ENCODE results near the gene SLC16A3. TPM values are rescaled to one million over a fixed set of nuclear protein-coding genes. Genes with fewer than 3 reads are reported as not detected.

Gene SLC16A3
- total and polyA plus RNA-seq, 2 of the 8 experiments (the other 6 are each of a cell fraction or from before 2014, with no cell fraction given): 3.8 to 8.7 TPM

DNA sequence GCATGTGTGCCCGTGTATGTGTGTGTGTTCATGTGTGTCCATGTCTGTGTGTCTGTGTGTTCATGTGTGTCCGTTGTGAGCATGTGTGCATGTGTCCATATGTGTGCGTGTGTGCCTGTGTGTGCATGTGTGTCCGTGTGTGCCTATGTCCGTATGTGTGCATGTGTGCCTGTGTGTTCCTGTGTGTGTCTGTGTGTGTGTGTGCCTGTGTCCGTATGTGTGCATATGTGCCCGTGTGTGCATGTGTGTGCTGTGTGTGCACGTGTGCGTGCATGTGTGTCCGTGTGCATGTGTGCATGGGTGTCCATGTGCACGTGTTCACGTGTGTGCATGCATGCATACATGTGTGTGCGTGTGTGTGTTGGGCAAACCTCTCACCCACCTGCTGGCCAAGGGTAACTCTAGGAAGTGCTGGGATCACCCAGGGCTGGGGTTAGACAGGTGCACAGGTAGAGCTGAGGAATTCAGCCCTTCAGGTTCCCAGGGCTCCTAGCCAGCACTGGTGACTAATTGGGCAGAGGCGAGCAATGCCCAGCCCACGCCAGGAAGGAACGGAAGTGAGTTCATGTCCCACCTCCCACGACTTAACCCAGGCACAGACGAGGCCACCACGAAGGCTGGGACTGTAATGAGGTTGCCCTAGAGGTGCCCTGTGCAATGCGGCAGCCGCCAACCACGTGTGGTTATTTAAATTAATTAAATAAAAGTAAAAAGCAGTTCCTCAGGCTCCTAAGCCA, 52.8 kb downstream of the SLC16A3 start:
- CTCF ChIA-PET (ENCODE audit: partially characterized antibody): interaction anchor here (1.1 to 1.6 kb wide), 2 partner anchors 15 to 32 kb away, joined by 3 to 5 read pairs; no protein-coding TSS in a partner anchor
- Histone ChIP-seq H4K5ac (ENCODE audit: insufficient read length, low read depth, low read length) (no peak overlapping the region), H2BK5ac (ENCODE audit: low read depth, low read length) (peak overlapping the region; percentile 21), H2AFZ (ENCODE audit: low read length) (no peak overlapping the region), H3K23ac (ENCODE audit: insufficient read length) (peak overlapping the region; percentile 19), H3K56ac (replicated peaks; ENCODE audit: insufficient read length, low read depth, low read length) (no peak overlapping the region), H4K91ac (replicated peaks; ENCODE audit: insufficient read length, low read length) (peak overlapping the region; percentile 95), H3K14ac (ENCODE audit: insufficient read length) (peak overlapping the region; percentile 74), H2BK120ac (replicated peaks; ENCODE audit: low read depth, low read length) (no peak overlapping the region), H3K4me3 (ENCODE audit: extremely low read depth in 1 of 4, insufficient read depth in 2 of 4, low read depth in 3 of 4, low read length in 4 of 4) (no peak overlapping the region), H3K23me2 (ENCODE audit: low read depth, low read length) (no peaks in the 10 kb centered on the region), H3K4me1 (replicated peaks in 1 of 4; ENCODE audit: control insufficient read depth in 3 of 4, insufficient read depth in 4 of 4, low read length in 3 of 4) (peaks cover 0 to 10% (median 5%) of the 10 kb centered on the region in 4 experiments; a peak in 5 of 7 replicates), H3K9me3 (ENCODE audit: insufficient read depth in 2 of 2, low read depth in 1 of 2, low read length in 1 of 2) (no peaks in the 10 kb centered on the region), H4K8ac (ENCODE audit: extremely low read depth, insufficient read depth, low read length) (peak overlapping the region; percentile 74; the same call in 1 of the 2 replicates), H3K27me3 (replicated peaks in 1 of 4; ENCODE audit: control insufficient read depth in 3 of 4, extremely low read depth in 1 of 4, insufficient read depth in 3 of 4, low read length in 3 of 4) (no peaks in the 10 kb centered on the region; a peak in 1 of 7 replicates), H2AK5ac (ENCODE audit: low read depth, low read length) (peak overlapping the region; percentile 75; the same call in 1 of the 2 replicates), H3K4ac (replicated peaks; ENCODE audit: insufficient read length, low read depth, low read length) (peak overlapping the region; percentile 98), H2BK15ac (ENCODE audit: low read length) (peak overlapping the region; percentile 50; the same call in 1 of the 2 replicates), H3K18ac (ENCODE audit: extremely low read depth, low read length) (0 out of 2 replicates have a peak overlapping the region, but pooled peaks have one; percentile 38), H3K9ac (replicated peaks in 1 of 4; ENCODE audit: extremely low read depth in 1 of 4, low read depth in 3 of 4, low read length in 3 of 4) (peak overlapping the region in 1 of 4 experiments; percentile 33; a peak in 1 of 7 replicates), H3K79me1 (ENCODE audit: low read depth, low read length) (no peaks in the 10 kb centered on the region; the same call in 1 of the 2 replicates), H3K27ac (ENCODE audit: low read depth, low read length) (no peak overlapping the region), H3K79me2 (ENCODE audit: control insufficient read depth in 1 of 2, insufficient read depth in 2 of 2, low read length in 2 of 2) (no peaks in the 10 kb centered on the region), H3K4me2 (ENCODE audit: insufficient read depth in 1 of 2, low read depth in 2 of 2, low read length in 2 of 2) (no peak overlapping the region; a peak in 1 of 4 replicates), H2BK20ac (ENCODE audit: low read length) (no peak overlapping the region), H2BK12ac (ENCODE audit: low read depth, low read length) (peak overlapping the region; percentile 78; the same call in 1 of the 2 replicates), H3K36me3 (ENCODE audit: control insufficient read depth in 2 of 4, insufficient read depth in 4 of 4, low read length in 3 of 4) (no peaks in the 10 kb centered on the region; a peak in 1 of 8 replicates), H4K20me1 (replicated peaks in 1 of 2; ENCODE audit: control insufficient read depth in 1 of 2, insufficient read depth in 2 of 2, low read length in 2 of 2) (peaks cover 0 to 9% of the 10 kb centered on the region in 2 experiments)
- POLR2A ChIA-PET (ENCODE audit: partially characterized antibody): interaction anchor here (1.2 to 5.2 kb wide), 4 partner anchors 9 to 51 kb away, joined by 3 to 39 read pairs (median 16); partner anchors contain the start of gene CSNK1D
- WGBS, 2 experiments (ENCODE audit: extremely low coverage in 1 of 2, insufficient coverage in 1 of 2, insufficient read length in 1 of 2, insufficient replicate concordance in 2 of 2, low coverage in 1 of 2, low lambda C conversion rate in 2 of 2, missing lambda C conversion rate in 1 of 2): 92% methylated on average over 22 of the region's 22 CpGs; no CpG with 5 or more reads in 1 of the 2 experiments
- DNase-seq (ENCODE audit: low read depth in 1 of 2, low spot score in 2 of 2): no peak
- FAIRE-seq: no peak
- no peak for TF ChIP-seq CBX5 (IDR thresholded peaks at IDR 0.05; ENCODE audit: low read depth, low read length)
- TF ChIP-seq YY1 (IDR thresholded peaks at IDR 0.05; ENCODE audit: low read depth, low read length): no peak
- TF ChIP-seq RNF2 (IDR thresholded peaks at IDR 0.05; ENCODE audit: borderline replicate concordance, low read depth, low read length, missing control alignments, poor library complexity, severe bottlenecking): no peak
- no peak for TF ChIP-seq HDAC2 (IDR thresholded peaks at IDR 0.05; ENCODE audit: borderline replicate concordance in 1 of 2, low read depth in 2 of 2, low read length in 2 of 2)
- no peak for TF ChIP-seq EP300 (IDR thresholded peaks at IDR 0.05; ENCODE audit: borderline replicate concordance in 1 of 2, low read depth in 2 of 2, low read length in 2 of 2)
- no peak for TF ChIP-seq SUZ12 (IDR thresholded peaks at IDR 0.05; ENCODE audit: low read length)
- no peak for TF ChIP-seq NRF1 (IDR thresholded peaks at IDR 0.05; ENCODE audit: low read depth, low read length)
- no peak for TF ChIP-seq SAP30 (IDR thresholded peaks at IDR 0.05; ENCODE audit: insufficient read depth, insufficient replicate concordance, low read length)

Measured in H1 (cell line).